ENCODE measurements around the gene MVB12B.

- TF ChIP-seq CTCF (IDR thresholded peaks at IDR 0.05) (no peak), POLR2A (IDR thresholded peaks at IDR 0.05) (no peak)
These were observed 183.9 kb downstream of the MVB12B start for GRCh38 chr9:126510564-126510963.
